ENCODE results near the gene BCAP31. TPM values are rescaled to one million over a fixed set of nuclear protein-coding genes. Genes with fewer than 3 reads are reported as not detected.
A peak's percentile ranks its signal among the peaks of the same experiment; 100 is the strongest.

BCAP31 gene
- total RNA-seq, 1 donor from 2014 or later: 219 TPM

DNA sequence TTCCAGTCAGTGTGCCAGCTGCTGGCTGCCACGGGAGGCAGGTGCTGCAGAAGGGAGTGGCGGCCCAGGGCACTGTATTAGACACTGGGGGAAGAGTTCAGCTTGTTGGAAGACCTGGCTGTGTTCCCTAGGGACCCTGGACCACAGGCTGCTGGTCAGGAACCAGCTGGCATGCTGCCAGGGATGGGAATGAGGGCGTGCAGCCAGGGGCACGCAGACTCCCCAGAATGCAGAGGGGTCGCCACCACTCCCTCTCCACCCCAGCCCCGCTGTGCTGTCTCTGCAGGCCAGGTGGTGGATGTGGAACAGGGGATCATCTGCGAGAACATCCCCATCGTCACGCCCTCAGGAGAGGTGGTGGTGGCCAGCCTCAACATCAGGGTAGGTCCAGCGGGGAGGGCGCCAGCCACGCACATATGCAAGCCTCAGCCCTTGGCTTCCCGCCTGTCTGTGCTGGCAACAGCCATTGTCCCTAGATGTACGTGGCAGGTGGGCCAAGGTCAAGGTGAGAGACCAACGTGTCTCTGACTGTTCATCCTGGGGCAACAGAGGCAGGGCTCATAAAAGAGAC, 12.8 kb upstream of the BCAP31 start:
- H3K4me3 ChIP-seq (ENCODE audit: insufficient read depth, low read depth, low read length): no peak overlapping the region
- DNase-seq (ENCODE audit: low read depth) (no peak), FAIRE-seq (peak; percentile 87)
- no peak overlapping the region for H2AFZ ChIP-seq (ENCODE audit: low read depth, low read length)
- H3K27me3 ChIP-seq (ENCODE audit: insufficient read depth, low read length): no peaks in the 10 kb centered on the region
- Mint-ChIP-seq H3K9me3 (ENCODE audit: unreplicated experiment) (no peaks in the 10 kb centered on the region), H3K27me3 (ENCODE audit: low read depth, unreplicated experiment) (no peaks in the 10 kb centered on the region), H3K4me1 (ENCODE audit: low read depth, unreplicated experiment) (no peaks in the 10 kb centered on the region), H3K4me3 (ENCODE audit: unreplicated experiment) (no peak overlapping the region), H3K36me3 (ENCODE audit: low read depth, unreplicated experiment) (peaks cover 6% of the 10 kb centered on the region), H3K27ac (ENCODE audit: unreplicated experiment) (no peak overlapping the region)
- peaks cover 3% of the 10 kb centered on the region for H3K4me1 ChIP-seq (ENCODE audit: insufficient read depth, low read length)
- peaks cover 4% of the 10 kb centered on the region for H4K20me1 ChIP-seq (ENCODE audit: insufficient read depth, low read length)
- H3K36me3 ChIP-seq (ENCODE audit: insufficient read depth, low read length): no peaks in the 10 kb centered on the region
- no peaks in the 10 kb centered on the region for H3K9me3 ChIP-seq (ENCODE audit: insufficient read depth, low read depth, low read length)
- no peak overlapping the region for H3K27ac ChIP-seq (ENCODE audit: low read depth, low read length)
- TF ChIP-seq EZH2 (IDR thresholded peaks at IDR 0.05; ENCODE audit: insufficient read depth, low read length) (no peak), CTCF (IDR thresholded peaks at IDR 0.05; ENCODE audit: insufficient read depth, low read depth, low read length) (no peak)
- no peaks in the 10 kb centered on the region for H3K79me2 ChIP-seq (ENCODE audit: insufficient read depth, low read length)
- no peak overlapping the region for H3K9ac ChIP-seq (ENCODE audit: low read length)
- no peak overlapping the region for H3K4me2 ChIP-seq (ENCODE audit: low read length)

DNA sequence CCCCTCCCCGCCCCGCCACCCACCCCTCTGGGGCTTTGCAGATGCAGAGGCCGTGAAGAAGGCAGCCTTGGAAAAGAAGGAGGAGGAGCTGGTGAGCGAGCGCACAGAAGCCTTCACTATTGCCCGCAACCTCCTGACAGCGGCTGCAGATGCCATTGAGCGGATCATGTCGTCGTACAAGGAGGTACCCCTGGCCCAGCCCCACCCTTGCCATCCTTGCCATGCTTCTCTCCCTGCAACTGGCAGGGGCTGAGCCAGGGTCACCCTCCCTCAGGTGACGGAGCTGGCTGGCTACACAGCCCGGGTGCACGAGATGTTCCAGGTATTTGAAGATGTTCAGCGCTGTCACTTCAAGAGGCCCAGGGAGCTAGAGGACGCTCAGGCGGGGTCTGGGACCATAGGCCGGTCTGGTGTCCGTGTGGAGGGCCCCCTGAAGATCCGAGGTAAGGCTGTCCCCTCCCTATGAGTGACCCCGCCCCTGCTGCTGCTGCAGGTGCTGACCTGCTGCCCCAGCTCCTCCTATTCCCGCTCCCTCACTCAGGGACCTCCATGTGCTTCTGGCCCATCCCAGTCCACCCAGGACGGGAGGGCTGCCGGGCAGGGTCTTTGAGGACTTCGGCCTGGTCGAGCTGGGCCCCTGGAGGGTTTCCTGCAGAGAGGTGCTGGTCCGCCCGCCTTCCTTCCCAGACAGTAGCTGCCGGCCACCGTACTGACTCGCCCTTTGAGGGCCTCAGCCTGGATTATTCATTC, 12.1 kb upstream of the BCAP31 start:
- no peaks in the 10 kb centered on the region for H3K27me3 ChIP-seq (ENCODE audit: insufficient read depth, low read length)
- FAIRE-seq (no peak), DNase-seq (ENCODE audit: low read depth) (no peak)
- peaks cover 3% of the 10 kb centered on the region for H3K4me1 ChIP-seq (ENCODE audit: insufficient read depth, low read length)
- Mint-ChIP-seq H3K27me3 (ENCODE audit: low read depth, unreplicated experiment) (no peaks in the 10 kb centered on the region), H3K9me3 (ENCODE audit: unreplicated experiment) (no peaks in the 10 kb centered on the region), H3K27ac (ENCODE audit: unreplicated experiment) (no peak overlapping the region), H3K4me1 (ENCODE audit: low read depth, unreplicated experiment) (no peaks in the 10 kb centered on the region), H3K4me3 (ENCODE audit: unreplicated experiment) (no peak overlapping the region), H3K36me3 (ENCODE audit: low read depth, unreplicated experiment) (peaks cover 13% of the 10 kb centered on the region)
- H3K9me3 ChIP-seq (ENCODE audit: insufficient read depth, low read depth, low read length): no peaks in the 10 kb centered on the region
- H3K79me2 ChIP-seq (ENCODE audit: insufficient read depth, low read length): no peaks in the 10 kb centered on the region
- H3K9ac ChIP-seq (ENCODE audit: low read length): no peak overlapping the region
- H3K36me3 ChIP-seq (ENCODE audit: insufficient read depth, low read length): no peaks in the 10 kb centered on the region
- H3K27ac ChIP-seq (ENCODE audit: low read depth, low read length): no peak overlapping the region
- TF ChIP-seq CTCF (IDR thresholded peaks at IDR 0.05; ENCODE audit: insufficient read depth, low read depth, low read length) (no peak), EZH2 (IDR thresholded peaks at IDR 0.05; ENCODE audit: insufficient read depth, low read length) (no peak)
- H4K20me1 ChIP-seq (ENCODE audit: insufficient read depth, low read length): peaks cover 4% of the 10 kb centered on the region
- H3K4me2 ChIP-seq (ENCODE audit: low read length): no peak overlapping the region
- no peak overlapping the region for H3K4me3 ChIP-seq (ENCODE audit: insufficient read depth, low read depth, low read length)
- H2AFZ ChIP-seq (ENCODE audit: low read depth, low read length): no peak overlapping the region

DNA sequence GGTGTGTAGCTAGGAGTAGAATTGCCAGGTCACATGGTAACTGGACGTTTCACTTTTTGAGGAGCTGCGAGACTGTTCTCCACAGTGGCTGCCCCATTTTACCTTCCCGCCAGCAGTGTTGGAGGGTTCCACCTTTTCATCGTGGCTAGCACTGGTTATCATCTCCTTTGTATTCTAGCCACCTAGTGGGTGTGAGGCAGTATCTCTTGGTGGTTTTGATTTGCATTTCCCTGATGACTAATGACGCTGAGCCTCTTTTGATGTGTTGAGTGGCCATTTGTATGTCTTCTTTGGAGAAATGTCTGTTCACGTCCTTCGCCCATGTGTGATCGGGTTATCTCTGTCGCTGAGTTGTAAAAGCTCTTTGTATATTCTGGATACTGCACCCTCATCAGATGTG, 11.1 kb upstream of the BCAP31 start:
- H3K9me3 ChIP-seq (ENCODE audit: insufficient read depth, low read depth, low read length): no peaks in the 10 kb centered on the region
- H3K27ac Mint-ChIP-seq (ENCODE audit: unreplicated experiment): no peak overlapping the region
- TF ChIP-seq CTCF (IDR thresholded peaks at IDR 0.05; ENCODE audit: insufficient read depth, low read depth, low read length) (no peak), EZH2 (IDR thresholded peaks at IDR 0.05; ENCODE audit: insufficient read depth, low read length) (no peak)
- no peak overlapping the region for H3K27ac ChIP-seq (ENCODE audit: low read depth, low read length)
- peaks cover 17% of the 10 kb centered on the region for H3K36me3 Mint-ChIP-seq (ENCODE audit: low read depth, unreplicated experiment)
- no peak overlapping the region for H3K4me3 ChIP-seq (ENCODE audit: insufficient read depth, low read depth, low read length)
- peaks cover 4% of the 10 kb centered on the region for H4K20me1 ChIP-seq (ENCODE audit: insufficient read depth, low read length)
- H3K79me2 ChIP-seq (ENCODE audit: insufficient read depth, low read length): no peaks in the 10 kb centered on the region
- H3K4me1 ChIP-seq (ENCODE audit: insufficient read depth, low read length): peaks cover 3% of the 10 kb centered on the region
- FAIRE-seq (peak; percentile 99), DNase-seq (ENCODE audit: low read depth) (no peak)
- H3K9me3 Mint-ChIP-seq (ENCODE audit: unreplicated experiment): no peaks in the 10 kb centered on the region
- H2AFZ ChIP-seq (ENCODE audit: low read depth, low read length): no peak overlapping the region
- H3K27me3 Mint-ChIP-seq (ENCODE audit: low read depth, unreplicated experiment): no peaks in the 10 kb centered on the region
- H3K36me3 ChIP-seq (ENCODE audit: insufficient read depth, low read length): no peaks in the 10 kb centered on the region
- H3K9ac ChIP-seq (ENCODE audit: low read length): no peak overlapping the region
- no peak overlapping the region for H3K4me3 Mint-ChIP-seq (ENCODE audit: unreplicated experiment)
- H3K27me3 ChIP-seq (ENCODE audit: insufficient read depth, low read length): no peaks in the 10 kb centered on the region
- no peak overlapping the region for H3K4me2 ChIP-seq (ENCODE audit: low read length)
- H3K4me1 Mint-ChIP-seq (ENCODE audit: low read depth, unreplicated experiment): no peaks in the 10 kb centered on the region

Data from astrocyte (in vitro differentiated cells and primary cell).